ENCODE results near the gene KDELR3.

DNA sequence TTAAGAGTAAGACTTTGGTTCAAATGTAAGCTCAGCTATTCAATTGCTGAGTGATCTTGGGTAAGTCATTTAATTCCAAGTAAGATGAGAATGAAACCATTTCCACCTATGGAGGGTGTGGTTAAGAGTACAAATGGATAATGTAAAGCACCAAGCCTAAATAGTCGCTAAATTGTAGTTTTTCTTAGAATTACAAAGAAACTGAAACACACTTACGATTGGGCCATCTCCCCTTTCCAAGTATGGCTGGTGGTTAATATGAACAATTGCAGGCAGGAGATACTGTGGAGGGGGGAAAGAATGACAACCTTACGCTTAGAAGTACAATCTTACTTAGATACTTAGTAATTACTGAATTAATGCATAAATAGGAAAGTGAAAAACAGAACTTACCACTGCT lies 30.0 kb downstream of the KDELR3 start:
- TF ChIP-seq EZH2 (IDR thresholded peaks at IDR 0.05): no peak
- no peak for TF ChIP-seq POLR2AphosphoS5 (IDR thresholded peaks at IDR 0.05; ENCODE audit: borderline replicate concordance, low read depth, low read length)

Measured in SK-N-MC (cell line).